ENCODE results near the gene FGF14.

FGF14 gene

GRCh38 chr13:102347490-102347889, 54.4 kb downstream of the FGF14 start:
- TF ChIP-seq ZFX (IDR thresholded peaks at IDR 0.05): no peak
- no peak for TF ChIP-seq CTCF (conservative IDR thresholded peaks at IDR 0.05)
- no peak overlapping the region for H3K27ac ChIP-seq

- H3K27ac ChIP-seq: no peak overlapping the region
- no peak for TF ChIP-seq ZFX (IDR thresholded peaks at IDR 0.05)
- TF ChIP-seq CTCF (conservative IDR thresholded peaks at IDR 0.05): no peak
These were observed 55.1 kb downstream of the FGF14 start for GRCh38 chr13:102346769-102347168.

GRCh38 chr13:102344410-102344809, 57.4 kb downstream of the FGF14 start:
- H3K27ac ChIP-seq: no peak overlapping the region
- TF ChIP-seq ZFX (IDR thresholded peaks at IDR 0.05): no peak
- TF ChIP-seq CTCF (conservative IDR thresholded peaks at IDR 0.05): no peak

- H3K27ac ChIP-seq: no peak overlapping the region
- TF ChIP-seq ZFX (IDR thresholded peaks at IDR 0.05): no peak
- no peak for TF ChIP-seq CTCF (conservative IDR thresholded peaks at IDR 0.05)
These were observed 68.3 kb downstream of the FGF14 start for GRCh38 chr13:102333320-102334198.

GRCh38 chr13:102328909-102329308, 72.9 kb downstream of the FGF14 start:
- no peak for TF ChIP-seq CTCF (conservative IDR thresholded peaks at IDR 0.05)
- no peak for TF ChIP-seq ZFX (IDR thresholded peaks at IDR 0.05)
- H3K27ac ChIP-seq: no peak overlapping the region

- no peak overlapping the region for H3K27ac ChIP-seq
- TF ChIP-seq ZFX (IDR thresholded peaks at IDR 0.05): no peak
- TF ChIP-seq CTCF (conservative IDR thresholded peaks at IDR 0.05): no peak
These were observed 74.7 kb downstream of the FGF14 start for GRCh38 chr13:102327119-102327617.

GRCh38 chr13:102326381-102327118, 75.3 kb downstream of the FGF14 start:
- H3K27ac ChIP-seq: no peak overlapping the region
- TF ChIP-seq CTCF (conservative IDR thresholded peaks at IDR 0.05) (no peak), ZFX (IDR thresholded peaks at IDR 0.05) (no peak)

Data from C4-2B (cell line).